GM12873 (cell line): ENCODE measurements around the gene COL15A1.

ENCODE experiments used
- CTCF ChIP-seq: IDR thresholded peaks from 2 replicates; pipeline ENCODE4 v1.5.1; 2012; ENCODE audit warnings: low read depth, mild to moderate bottlenecking, moderate library complexity, low read length, control low read depth; ENCODE audit not compliant: insufficient read depth; ENCODE audit errors: missing control alignments

Gene COL15A1

GRCh38 chr9:98978231-98978681 is 34.5 kb downstream of the COL15A1 start:
- TF ChIP-seq CTCF: no peak

DNA sequence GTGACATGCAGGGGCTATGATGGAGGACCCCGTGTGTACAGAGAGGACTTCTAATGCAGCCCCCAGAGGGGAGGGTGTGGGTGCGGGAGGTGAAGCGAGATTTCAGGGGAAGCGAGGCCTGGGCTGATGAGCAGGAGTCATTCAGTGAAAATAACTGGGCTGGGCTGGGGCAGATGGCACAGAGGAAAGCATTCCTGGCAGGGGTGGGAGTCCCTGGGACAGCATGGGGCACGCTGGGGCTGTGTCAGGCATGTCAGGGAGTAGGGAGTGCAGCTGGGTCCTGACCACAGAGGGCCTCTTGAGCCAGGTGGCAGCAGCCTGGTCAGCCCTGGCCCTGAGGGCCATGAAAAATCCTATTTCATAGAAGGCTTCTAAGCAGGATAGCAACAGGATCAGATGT is 36.6 kb downstream of the COL15A1 start:
- no peak for TF ChIP-seq CTCF

- no peak for TF ChIP-seq CTCF
These were observed 39.9 kb downstream of the COL15A1 start for GRCh38 chr9:98983295-98984268.

GRCh38 chr9:98985596-98985995 is 41.9 kb downstream of the COL15A1 start:
- TF ChIP-seq CTCF: no peak

DNA sequence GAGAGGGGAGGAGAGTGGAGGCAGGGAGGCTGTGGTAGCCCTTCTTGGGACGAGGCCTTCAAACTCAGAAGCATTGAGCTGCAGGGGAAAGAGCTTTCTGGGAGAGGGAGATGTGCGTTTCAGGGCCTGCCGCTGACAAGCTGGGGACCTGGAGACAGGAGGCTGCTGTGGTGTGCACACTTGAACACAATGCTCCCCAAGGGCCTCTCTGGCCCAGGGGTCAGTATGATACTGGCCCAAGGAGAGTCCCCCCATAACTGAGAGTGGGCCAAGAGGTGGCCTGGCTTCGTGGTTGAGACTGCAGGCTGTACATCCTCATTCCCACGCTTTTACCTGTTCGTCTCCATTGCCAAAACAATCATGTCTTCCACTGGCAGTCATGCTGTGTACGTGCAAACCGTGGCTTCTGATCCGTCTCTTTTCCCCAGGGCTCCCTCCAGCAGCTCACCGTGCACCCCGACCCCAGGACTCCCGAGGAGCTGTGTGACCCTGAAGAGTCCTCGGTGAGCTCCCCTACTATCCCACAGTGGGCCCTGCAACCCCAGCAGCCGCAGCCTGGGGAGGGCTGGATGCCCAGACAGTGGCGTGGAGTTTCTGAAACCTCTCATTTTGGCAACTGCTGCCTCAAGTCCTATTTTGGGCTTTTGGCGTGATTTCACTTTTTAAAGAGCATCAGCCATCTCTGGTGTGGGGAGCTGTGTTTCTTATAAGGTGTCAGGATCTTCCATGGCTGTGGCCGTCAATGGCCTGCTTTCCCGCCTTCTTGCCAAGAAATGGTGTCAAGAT is 43.4 kb downstream of the COL15A1 start:
- no peak for TF ChIP-seq CTCF

- TF ChIP-seq CTCF: peak; percentile 20
These were observed 45.6 kb downstream of the COL15A1 start for GRCh38 chr9:98989036-98990000.
